ACHN (cell line): ENCODE data around the gene TXNRD2.

ENCODE experiments used
- DNase-seq: peaks from one replicate; pipeline ENCODE4 v3.0.0-alpha.2; 2015
- in situ Hi-C: cut with HindIII; loops from 2 replicates; pipeline ENCODE4 v1.10.0; 2017; ENCODE audit warnings: low sequenced_read_pairs, low pct_ligation_motif_present, low pct_unique_long_range_greater_than_20kb

The TXNRD2 gene

DNA sequence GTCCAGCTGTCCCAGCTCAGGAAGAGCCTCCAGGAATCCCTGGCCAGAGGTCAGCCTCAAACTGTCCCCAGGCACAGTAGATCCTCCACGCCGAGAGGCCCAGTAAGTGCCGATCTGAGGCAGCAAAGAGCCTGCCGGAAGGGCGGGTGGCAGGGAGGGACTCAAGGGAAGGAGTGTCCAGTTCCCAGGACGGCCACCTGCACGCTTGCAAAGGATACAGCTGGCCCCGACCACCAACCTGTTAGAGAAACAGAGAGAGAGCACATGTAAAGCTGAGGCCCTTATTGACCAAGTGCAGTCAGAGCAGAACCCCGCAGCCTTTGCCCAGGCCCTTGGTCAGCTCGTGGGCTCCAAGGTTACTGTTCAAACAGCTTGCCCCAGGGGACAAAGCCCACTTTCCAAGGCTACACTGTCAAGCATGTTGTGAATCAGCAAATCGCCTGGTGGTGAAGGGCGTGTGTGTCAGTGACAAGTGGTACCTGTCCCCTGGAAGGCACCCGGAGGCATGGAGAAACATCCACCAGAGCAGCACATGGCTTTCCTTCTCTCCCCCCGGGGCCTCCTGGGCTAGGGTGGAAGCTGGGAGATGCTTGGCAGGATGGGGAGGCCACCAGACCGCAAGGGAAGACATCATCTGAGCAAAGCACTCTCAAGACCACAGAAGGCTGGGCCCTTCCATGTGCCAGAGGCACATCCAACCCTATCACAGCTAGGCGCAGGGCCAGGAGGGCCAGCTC lies 42.6 kb downstream of the TXNRD2 start:
- DNase-seq: no peak
- in situ Hi-C loops: no loop called here

DNA sequence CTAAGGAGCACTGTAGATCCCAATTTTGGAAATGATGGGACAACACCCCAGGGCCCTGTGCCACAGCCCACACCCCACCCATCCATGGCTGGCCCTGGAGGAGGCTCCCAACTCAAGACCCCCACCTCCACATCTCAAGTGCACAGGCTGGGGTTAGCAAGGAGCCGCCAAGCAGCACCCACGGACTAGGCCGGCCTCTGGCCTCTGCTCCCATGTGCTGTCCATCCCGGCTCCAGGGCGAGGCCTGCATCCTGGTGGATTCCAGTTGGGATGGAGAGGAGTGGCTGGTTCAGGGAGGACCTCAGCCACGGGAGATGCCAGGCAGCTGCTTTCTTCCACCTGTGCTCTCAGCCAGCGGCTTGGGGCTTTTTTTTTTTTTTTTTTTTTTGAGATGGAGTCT lies 43.5 kb downstream of the TXNRD2 start:
- in situ Hi-C loops: no loop called here
- no peak for DNase-seq

GRCh38 chr22:19897726-19898125 lies 43.9 kb downstream of the TXNRD2 start:
- in situ Hi-C loops: no loop called here
- no peak for DNase-seq

DNA sequence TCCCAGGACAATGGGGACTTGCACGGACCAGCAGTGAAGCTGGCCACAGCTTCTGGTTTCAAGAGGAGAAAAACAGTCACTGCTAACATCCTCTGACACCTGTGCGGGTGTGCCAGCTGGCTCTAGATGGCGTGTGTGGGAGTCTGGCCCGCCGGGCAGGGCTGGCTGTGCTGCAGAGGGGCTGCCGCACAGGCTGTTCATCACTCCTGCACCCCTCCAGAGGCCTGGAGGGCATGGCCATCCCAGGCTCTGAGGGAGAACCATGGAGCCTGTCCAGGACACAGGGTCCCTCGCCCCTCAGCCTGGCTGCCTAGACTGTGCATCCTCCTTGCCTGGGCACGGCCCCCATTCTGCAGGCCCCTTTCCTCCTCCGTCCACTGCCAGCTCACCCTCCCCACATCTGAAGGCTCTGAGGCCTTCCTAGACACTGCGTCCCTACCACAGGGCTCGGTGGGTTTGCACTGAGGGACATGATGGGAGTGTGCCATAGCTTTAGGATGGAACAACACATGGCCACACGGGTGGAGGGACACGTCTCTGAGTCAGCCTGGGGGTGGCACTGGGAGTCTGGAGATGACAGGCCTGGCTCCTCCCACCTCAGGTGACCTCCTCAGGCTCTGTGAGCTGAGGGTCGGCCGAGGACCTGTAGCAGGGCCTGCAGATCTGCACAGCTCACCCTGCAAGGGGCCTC lies 44.8 kb downstream of the TXNRD2 start:
- in situ Hi-C loops: no loop called here
- no peak for DNase-seq

- DNase-seq: no peak
- in situ Hi-C loops: no loop called here
Observed at GRCh38 chr22:19895160-19895849, 46.3 kb downstream of the TXNRD2 start.

GRCh38 chr22:19893363-19893762 lies 48.3 kb downstream of the TXNRD2 start:
- DNase-seq: no peak
- in situ Hi-C loops: no loop called here

DNA sequence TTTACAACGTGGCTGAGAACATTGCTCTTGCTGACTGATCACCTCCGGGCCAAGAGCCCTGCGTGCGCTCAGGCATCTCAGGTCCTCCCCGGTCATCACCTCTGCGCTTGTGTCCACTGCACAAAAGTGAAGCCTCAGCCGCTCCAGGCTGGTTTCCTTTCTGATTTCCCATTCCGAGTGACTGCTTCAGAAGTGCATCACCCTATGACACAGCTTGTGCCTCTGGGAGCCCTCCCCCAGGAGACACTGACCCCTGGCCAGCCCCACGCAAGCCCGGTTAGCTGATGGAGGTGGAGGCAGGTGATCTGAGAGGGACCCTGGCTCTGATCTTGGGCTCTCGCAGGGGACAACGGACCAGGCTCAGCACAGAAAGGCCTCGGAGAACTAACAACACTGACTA lies 48.7 kb downstream of the TXNRD2 start:
- in situ Hi-C loops: no loop called here
- no peak for DNase-seq

DNA sequence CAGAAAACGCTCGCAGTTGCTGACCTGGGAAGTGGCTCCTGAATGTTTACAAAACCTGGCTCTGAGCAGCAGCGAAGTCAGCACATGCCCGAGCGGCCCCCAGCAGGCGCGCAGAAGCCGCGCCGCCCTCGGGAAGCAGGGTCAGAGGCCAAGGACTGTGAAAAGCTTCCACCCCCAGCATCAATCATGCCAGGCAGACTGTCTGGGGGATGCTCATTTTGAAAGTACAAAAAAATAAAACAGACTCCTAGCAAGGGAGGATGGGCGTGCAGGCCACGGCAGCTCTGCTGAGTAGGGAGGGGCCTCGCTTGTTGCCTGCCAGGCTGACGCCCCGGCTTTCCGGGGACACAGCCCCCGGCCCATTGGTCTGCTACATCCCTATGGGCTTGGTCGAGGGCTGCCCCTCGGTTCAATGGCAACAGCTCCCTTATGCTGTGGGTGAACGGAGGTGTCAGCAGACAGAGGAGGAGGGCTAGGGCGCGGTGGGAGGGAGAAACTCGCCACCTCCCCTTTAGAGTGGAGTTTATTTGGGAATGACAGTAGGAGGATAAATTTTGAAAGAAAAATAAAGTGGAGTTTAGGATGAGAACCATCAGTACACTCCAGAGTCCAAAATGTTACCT lies 49.2 kb downstream of the TXNRD2 start:
- no peak for DNase-seq

GRCh38 chr22:19891317-19892256 lies 50.0 kb downstream of the TXNRD2 start:
- in situ Hi-C loops: no loop called here
- peak; percentile 47 for DNase-seq

More for the DNA sequence above, 49.2 kb downstream of the TXNRD2 start:
- in situ Hi-C loops: no loop called here

- in situ Hi-C loops: no loop called here
- DNase-seq: no peak
Observed at GRCh38 chr22:19890502-19891316, 50.9 kb downstream of the TXNRD2 start.

DNA sequence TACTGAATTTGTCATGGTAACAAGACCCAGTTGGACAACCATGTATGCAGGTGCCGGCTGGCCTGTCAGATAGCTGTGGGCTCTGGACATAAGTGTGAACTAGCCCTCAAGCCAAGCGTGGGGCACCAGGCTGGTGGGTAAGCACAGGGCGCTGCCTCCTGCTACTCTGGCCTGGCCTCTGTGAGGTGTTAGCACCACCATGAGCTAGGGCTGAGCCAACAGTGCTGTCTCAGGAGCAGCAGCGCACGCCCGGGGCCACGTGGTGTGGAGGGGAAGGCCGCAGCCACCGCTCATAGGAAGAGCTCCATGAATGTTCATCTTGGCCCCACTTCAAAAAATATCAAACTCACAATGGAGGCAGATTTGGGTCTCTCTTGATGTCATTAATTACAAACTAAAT lies 51.7 kb downstream of the TXNRD2 start:
- in situ Hi-C loops: no loop called here
- no peak for DNase-seq

DNA sequence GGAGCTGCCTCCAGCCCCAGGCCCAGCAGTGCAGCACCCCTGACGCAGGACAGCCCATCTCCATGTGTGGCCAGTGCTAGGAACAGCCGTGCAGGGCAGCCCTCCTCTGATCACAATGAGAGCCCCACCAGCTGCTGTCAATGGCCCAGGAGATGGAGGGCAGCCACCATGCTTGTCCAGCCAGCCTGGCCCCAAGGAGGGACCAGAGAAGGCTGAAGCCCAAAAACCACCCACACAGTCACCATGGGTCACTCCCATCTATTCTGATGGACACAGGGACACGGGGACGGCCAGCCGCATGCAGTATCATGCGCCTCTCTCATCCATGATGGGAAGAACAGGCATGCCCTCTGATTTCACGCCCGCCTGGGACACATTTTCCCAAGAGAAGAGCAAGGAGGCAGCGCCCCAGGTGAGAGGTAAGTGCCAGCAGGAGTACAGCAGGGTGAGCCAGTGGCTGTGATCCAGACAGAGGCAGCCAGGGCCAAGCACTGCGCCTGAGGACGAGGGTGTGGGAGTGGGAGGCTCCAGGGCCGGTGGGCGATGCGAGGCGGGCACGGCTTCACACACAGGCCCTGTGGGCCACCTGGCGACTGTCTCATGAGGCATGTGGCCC lies 53.4 kb downstream of the TXNRD2 start:
- in situ Hi-C loops: no loop called here
- DNase-seq: no peak

- in situ Hi-C loops: no loop called here
- no peak for DNase-seq
Observed at GRCh38 chr22:19887256-19887985, 54.2 kb downstream of the TXNRD2 start.

GRCh38 chr22:19886605-19887255 lies 54.9 kb downstream of the TXNRD2 start:
- no peak for DNase-seq
- in situ Hi-C loops: no loop called here

- in situ Hi-C loops: no loop called here
- DNase-seq: no peak
Observed at GRCh38 chr22:19885841-19886592, 55.6 kb downstream of the TXNRD2 start.
